NOMO-1 treated with dmso at 0.1 percent for 144 hours (cell line): ENCODE results near the gene AGER.
"Not testable (repeated sequence)": the region's sequence is repeated elsewhere in the genome, so short reads cannot be mapped to it uniquely, and the experiment has no call there.

ENCODE experiments used
- DNase-seq: peaks from one replicate; lab custom pipeline; 2025; ENCODE audit not compliant: unreplicated experiment; lab: John Stamatoyannopoulos, UW

The AGER gene

GRCh38 chr6:32151181-32151862 is 32.7 kb downstream of the AGER start:
- no peak for DNase-seq

- DNase-seq = no peak
Observed at GRCh38 chr6:32149932-32150870, 33.9 kb downstream of the AGER start.

- DNase-seq = no peak
Observed at GRCh38 chr6:32149092-32149755, 34.8 kb downstream of the AGER start.

GRCh38 chr6:32148289-32149091 is 35.6 kb downstream of the AGER start:
- no peak for DNase-seq

- DNase-seq = no peak
Observed at GRCh38 chr6:32147401-32148132, 36.5 kb downstream of the AGER start.

- DNase-seq = no peak
Observed at GRCh38 chr6:32146687-32147086, 37.4 kb downstream of the AGER start.

- DNase-seq = no peak
Observed at GRCh38 chr6:32146287-32146686, 37.8 kb downstream of the AGER start.

- not testable (repeated sequence) for DNase-seq
Observed at GRCh38 chr6:32144238-32144637, 39.8 kb downstream of the AGER start.

- no peak for DNase-seq
Observed at GRCh38 chr6:32140420-32141046, 43.5 kb downstream of the AGER start.

- DNase-seq = no peak
Observed at GRCh38 chr6:32139590-32139989, 44.5 kb downstream of the AGER start.

GRCh38 chr6:32137454-32137853 is 46.6 kb downstream of the AGER start:
- DNase-seq = no peak

- no peak for DNase-seq
Observed at GRCh38 chr6:32133786-32134185, 50.3 kb downstream of the AGER start.

GRCh38 chr6:32132110-32132509 is 51.9 kb downstream of the AGER start:
- no peak for DNase-seq

- DNase-seq = no peak
Observed at GRCh38 chr6:32131439-32131948, 52.6 kb downstream of the AGER start.
